ENCODE data around the gene TMEM108.

Gene TMEM108

DNA sequence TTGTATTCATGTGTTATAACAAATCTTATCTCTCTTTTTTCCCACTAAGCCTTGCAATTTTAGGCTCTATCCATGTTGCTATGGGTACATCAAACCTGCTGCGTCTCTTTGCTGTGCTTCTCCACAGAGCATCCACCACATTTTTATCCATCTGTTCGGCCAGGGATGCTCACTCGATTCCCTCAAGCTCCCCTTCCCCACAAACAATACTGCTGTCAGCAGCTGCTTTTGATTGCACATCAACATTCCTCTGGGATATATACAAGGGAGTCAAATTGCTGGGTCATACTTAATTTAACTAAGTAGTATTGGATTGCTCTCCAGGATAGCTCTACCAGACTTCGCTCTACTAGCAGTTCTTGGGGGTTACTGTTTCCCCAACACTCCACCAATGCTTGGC, 36.8 kb downstream of the TMEM108 start:
- no peak for TF ChIP-seq CTCF (IDR thresholded peaks at IDR 0.05)
- DNase-seq: no peak
- Histone ChIP-seq H3K4me1 (no peaks in the 10 kb centered on the region), H3K27ac (no peak overlapping the region), H3K36me3 (no peaks in the 10 kb centered on the region), H3K4me3 (no peak overlapping the region), H3K9me3 (no peaks in the 10 kb centered on the region), H3K27me3 (no peaks in the 10 kb centered on the region)
- intact Hi-C loops (cut with DNase I; ENCODE audit: low total_unique reads): no loop called here

- Histone ChIP-seq H3K4me3 (no peak overlapping the region), H3K27me3 (no peaks in the 10 kb centered on the region), H3K4me1 (no peaks in the 10 kb centered on the region), H3K9me3 (no peaks in the 10 kb centered on the region), H3K36me3 (no peaks in the 10 kb centered on the region), H3K27ac (no peak overlapping the region)
- intact Hi-C loops (cut with DNase I; ENCODE audit: low total_unique reads): no loop called here
- no peak for DNase-seq
- TF ChIP-seq CTCF (IDR thresholded peaks at IDR 0.05): no peak
Observed at GRCh38 chr3:133077688-133078087, 39.5 kb downstream of the TMEM108 start.

GRCh38 chr3:133079621-133080020, 41.4 kb downstream of the TMEM108 start:
- Histone ChIP-seq H3K27ac (no peak overlapping the region), H3K4me1 (peaks cover 0 to 8% (median 0%) of the 10 kb centered on the region in 4 donors), H3K4me3 (no peak overlapping the region), H3K27me3 (no peaks in the 10 kb centered on the region), H3K36me3 (no peaks in the 10 kb centered on the region), H3K9me3 (no peaks in the 10 kb centered on the region)
- intact Hi-C loops (cut with DNase I; ENCODE audit: low total_unique reads): no loop called here
- no peak for TF ChIP-seq CTCF (IDR thresholded peaks at IDR 0.05)
- no peak for DNase-seq

GRCh38 chr3:133081016-133081415, 42.8 kb downstream of the TMEM108 start:
- no peaks in the 10 kb centered on the region for H3K36me3 ChIP-seq

DNA sequence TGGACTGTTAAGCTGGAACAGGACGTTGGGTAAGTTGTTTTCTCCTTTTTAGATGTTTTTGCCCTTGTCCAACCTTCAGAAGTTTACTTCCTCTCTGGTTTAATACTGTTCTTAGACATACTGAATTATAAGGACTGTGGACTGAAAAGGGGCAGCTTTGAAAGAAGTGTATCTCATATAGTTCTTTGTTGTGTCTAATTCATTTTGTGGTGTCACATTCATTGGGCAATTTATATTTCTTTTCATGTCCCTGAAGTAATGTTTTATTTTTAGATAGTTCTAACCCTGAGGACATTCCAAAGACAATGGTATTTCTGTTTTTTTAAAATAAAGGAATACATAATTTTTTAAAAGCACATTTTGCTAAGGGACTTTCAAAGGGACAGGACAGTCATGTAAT, 45.2 kb downstream of the TMEM108 start:
- no peak for DNase-seq
- Histone ChIP-seq H3K27me3 (no peaks in the 10 kb centered on the region), H3K36me3 (no peaks in the 10 kb centered on the region), H3K9me3 (no peaks in the 10 kb centered on the region), H3K27ac (no peak overlapping the region), H3K4me3 (no peak overlapping the region), H3K4me1 (peaks cover 0 to 8% (median 0%) of the 10 kb centered on the region in 4 donors)
- intact Hi-C loops (cut with DNase I; ENCODE audit: low total_unique reads): no loop called here
- TF ChIP-seq CTCF (IDR thresholded peaks at IDR 0.05): no peak

More at GRCh38 chr3:133081016-133081415, 42.8 kb downstream of the TMEM108 start:
- H3K4me1 ChIP-seq: peaks cover 0 to 8% (median 0%) of the 10 kb centered on the region in 4 donors
- intact Hi-C loops (cut with DNase I; ENCODE audit: low total_unique reads): no loop called here
- no peak overlapping the region for H3K27ac ChIP-seq
- TF ChIP-seq CTCF (IDR thresholded peaks at IDR 0.05): no peak
- H3K9me3 ChIP-seq: no peaks in the 10 kb centered on the region
- H3K27me3 ChIP-seq: no peaks in the 10 kb centered on the region
- DNase-seq: no peak
- no peak overlapping the region for H3K4me3 ChIP-seq

GRCh38 chr3:133089906-133090485, 51.8 kb downstream of the TMEM108 start:
- no peaks in the 10 kb centered on the region for H3K36me3 ChIP-seq
- no peaks in the 10 kb centered on the region for H3K27me3 ChIP-seq
- no peaks in the 10 kb centered on the region for H3K9me3 ChIP-seq
- DNase-seq: no peak
- H3K27ac ChIP-seq: no peak overlapping the region
- TF ChIP-seq CTCF (IDR thresholded peaks at IDR 0.05): no peak
- no peak overlapping the region for H3K4me3 ChIP-seq
- intact Hi-C loops (cut with DNase I; ENCODE audit: low total_unique reads): no loop called here
- H3K4me1 ChIP-seq: peaks cover 0 to 7% (median 1%) of the 10 kb centered on the region in 4 donors

Data from tibial artery (tissue), 4 donors.